A549 treated with Hydrocortisone at 1 μM for 4 hours (cell line): ENCODE results near the gene REEP2. TPM values are rescaled to one million over a fixed set of nuclear protein-coding genes. Genes with fewer than 3 reads are reported as not detected.

Experiments used
- total RNA-seq: library from RNA; stranded (reverse); fragments of 200-300 nt; extraction: Qiagen RNA extraction; gene quantifications from 5 replicates; pipeline ENCODE4 v1.2.3, GENCODE V29; 2022

Gene REEP2
- total RNA-seq = 5.9 to 7.5 TPM (median 7.0 TPM) in 5 replicates

DNA sequence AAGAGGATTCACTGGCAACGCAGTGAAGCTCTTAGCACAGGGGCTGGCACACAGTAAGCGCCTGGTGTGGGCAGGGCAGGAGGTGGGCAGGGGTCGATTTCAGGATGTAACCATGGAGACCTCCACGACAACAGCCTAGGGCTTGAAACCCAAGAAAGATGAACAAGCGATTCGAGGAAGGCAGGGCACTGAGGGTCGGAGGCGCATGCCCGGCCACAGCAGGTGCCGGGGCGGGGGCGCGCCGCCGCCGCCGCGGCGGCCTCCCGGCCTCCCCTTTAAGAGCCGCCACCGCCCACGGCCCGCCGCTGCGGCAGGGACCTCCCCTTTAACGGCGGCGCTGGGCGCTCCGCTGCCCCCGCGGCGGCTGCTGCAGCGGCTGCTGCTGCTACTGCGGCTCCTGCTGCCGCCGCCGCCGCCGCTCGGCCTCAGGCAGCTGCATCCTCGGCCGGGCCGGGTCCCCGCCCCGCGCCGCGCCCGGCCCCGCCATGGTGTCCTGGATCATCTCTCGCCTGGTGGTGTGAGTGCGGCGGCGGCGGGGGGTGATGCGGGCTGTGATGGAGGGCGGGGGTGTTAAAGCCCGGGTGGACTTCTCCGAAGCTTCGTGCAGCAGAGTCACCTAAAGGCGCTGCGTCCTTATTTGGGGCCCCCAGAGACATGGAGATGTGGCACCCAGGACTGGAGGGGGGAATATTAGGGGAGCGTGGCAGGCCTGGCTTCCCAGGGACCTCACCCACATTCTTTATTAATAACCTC lies at the start of gene REEP2:
Gene REEP2, plus strand, starts transcription at position 334 of the 753 bp plus-strand sequence. Its CDS starts 152 bp downstream, at position 486.

GRCh38 chr5:138465261-138466124 lies 26.6 kb downstream of the REEP2 start, which contains the start of gene EGR1:
TSS of gene EGR1 (plus strand) at chr5:138465479. CDS start at chr5:138465762, 283 bp downstream.

Other genes starting within 250 kb of the REEP2 start
- 20.1 to 38.6 TPM (median 25.6 TPM) in 5 replicates for gene CDC23, start 225.7 kb upstream of the REEP2 start, total RNA-seq
- gene GFRA3, start 164.4 kb upstream of the REEP2 start, total RNA-seq = 0.06 to 0.12 TPM (median 0.07 TPM) in 3 of 5 replicates, not detected in the others
- gene CDC25C, start 107.3 kb upstream of the REEP2 start, total RNA-seq = 8.8 to 11.3 TPM (median 9.4 TPM) in 5 replicates
- 19.7 to 21.5 TPM (median 19.9 TPM) in 5 replicates for gene FAM53C, start 100.8 kb upstream of the REEP2 start, total RNA-seq
- gene KDM3B, start 86.4 kb upstream of the REEP2 start, total RNA-seq = 33.2 to 55.5 TPM (median 39.2 TPM) in 5 replicates
- gene EGR1, start 26.4 kb downstream of the REEP2 start, total RNA-seq = 7.4 to 14.1 TPM (median 10.4 TPM) in 5 replicates
- 120 to 154 TPM (median 131 TPM) in 5 replicates for gene ETF1, start 104.2 kb downstream of the REEP2 start, total RNA-seq
- 307 to 385 TPM (median 323 TPM) in 5 replicates for gene HSPA9, start 136.3 kb downstream of the REEP2 start, total RNA-seq